ENCODE data around the gene COP1.

GRCh38 chr1:175936736-175937135 lies 270.4 kb downstream of the COP1 start:
- TF ChIP-seq CTCF (IDR thresholded peaks at IDR 0.05), result no peak
- TF ChIP-seq POLR2A (IDR thresholded peaks at IDR 0.05), result no peak
